Fibroblast of the aortic adventitia (primary cell): Measurements from ENCODE around the gene CELF4. TPM values are rescaled to one million over a fixed set of nuclear protein-coding genes. Genes with fewer than 3 reads are reported as not detected.

Source experiments
- DNase-seq: peaks from one replicate; pipeline ENCODE4 v3.0.0-alpha.2; 2010; ENCODE audit warnings: low read depth
- H3K4me3 ChIP-seq: 2 replicates; pipeline ENCODE4 v1.5.1; 2011; ENCODE audit warnings: low read depth, mild to moderate bottlenecking, control low read depth, low read length, moderate library complexity
- CTCF ChIP-seq: IDR thresholded peaks from 2 replicates; pipeline ENCODE4 v1.5.1; 2011; ENCODE audit warnings: mild to moderate bottlenecking, low read length, control low read depth, inconsistent platforms; ENCODE audit not compliant: insufficient read depth
- total RNA-seq: library from RNA; depleted of rRNA; stranded (reverse); fragments of >200 nt; gene quantifications from 2 replicates; pipeline ENCODE4 v1.2.3, GENCODE V29; 2012; ENCODE audit warnings: low replicate concordance

Gene CELF4
- total RNA-seq, 1 donor, result not detected

- H3K4me3 ChIP-seq, result no peak overlapping the region
- TF ChIP-seq CTCF, result no peak
- DNase-seq, result no peak
Observed at GRCh38 chr18:37451239-37451825, 114.3 kb downstream of the CELF4 start.

DNA sequence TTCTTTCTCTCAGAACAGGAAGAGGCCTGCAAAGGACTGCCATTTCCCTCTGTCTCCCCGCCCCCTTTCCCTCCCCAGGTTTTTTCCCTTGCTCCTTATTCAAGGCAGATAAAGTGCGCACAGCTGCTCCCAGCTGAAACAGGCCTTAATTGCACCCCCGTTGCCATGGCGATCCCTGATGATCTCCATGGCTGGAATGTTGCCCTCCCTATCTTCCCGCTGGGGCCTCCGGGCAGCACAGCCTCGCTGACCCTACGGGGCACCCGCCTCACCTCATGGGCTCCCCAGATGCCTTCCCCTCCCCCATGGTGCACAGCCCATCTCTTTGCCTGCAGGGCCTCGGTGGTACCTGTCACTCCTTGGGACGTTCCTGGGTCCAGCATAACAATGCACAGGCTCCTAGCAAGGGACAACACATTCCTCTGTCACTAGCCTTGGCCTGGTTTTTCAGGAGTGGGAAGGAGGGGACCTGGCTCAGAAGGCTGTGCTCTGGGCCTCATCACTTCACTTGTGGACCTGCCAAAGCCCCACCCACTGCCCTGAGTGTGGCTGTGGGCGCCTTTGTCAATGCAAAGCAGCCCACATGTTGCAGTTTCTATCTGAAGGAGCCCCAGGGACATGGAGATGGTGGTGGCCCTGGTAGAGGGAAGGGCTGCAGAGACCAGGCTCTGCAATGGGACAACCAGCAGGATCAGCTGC, 115.0 kb downstream of the CELF4 start:
- no peak for TF ChIP-seq CTCF
- no peak overlapping the region for H3K4me3 ChIP-seq
- DNase-seq, result no peak

GRCh38 chr18:37449618-37450017, 116.0 kb downstream of the CELF4 start:
- DNase-seq, result no peak
- no peak overlapping the region for H3K4me3 ChIP-seq
- no peak for TF ChIP-seq CTCF

- H3K4me3 ChIP-seq, result no peak overlapping the region
- no peak for TF ChIP-seq CTCF
- DNase-seq, result no peak
Observed at GRCh38 chr18:37448946-37449345, 116.7 kb downstream of the CELF4 start.

DNA sequence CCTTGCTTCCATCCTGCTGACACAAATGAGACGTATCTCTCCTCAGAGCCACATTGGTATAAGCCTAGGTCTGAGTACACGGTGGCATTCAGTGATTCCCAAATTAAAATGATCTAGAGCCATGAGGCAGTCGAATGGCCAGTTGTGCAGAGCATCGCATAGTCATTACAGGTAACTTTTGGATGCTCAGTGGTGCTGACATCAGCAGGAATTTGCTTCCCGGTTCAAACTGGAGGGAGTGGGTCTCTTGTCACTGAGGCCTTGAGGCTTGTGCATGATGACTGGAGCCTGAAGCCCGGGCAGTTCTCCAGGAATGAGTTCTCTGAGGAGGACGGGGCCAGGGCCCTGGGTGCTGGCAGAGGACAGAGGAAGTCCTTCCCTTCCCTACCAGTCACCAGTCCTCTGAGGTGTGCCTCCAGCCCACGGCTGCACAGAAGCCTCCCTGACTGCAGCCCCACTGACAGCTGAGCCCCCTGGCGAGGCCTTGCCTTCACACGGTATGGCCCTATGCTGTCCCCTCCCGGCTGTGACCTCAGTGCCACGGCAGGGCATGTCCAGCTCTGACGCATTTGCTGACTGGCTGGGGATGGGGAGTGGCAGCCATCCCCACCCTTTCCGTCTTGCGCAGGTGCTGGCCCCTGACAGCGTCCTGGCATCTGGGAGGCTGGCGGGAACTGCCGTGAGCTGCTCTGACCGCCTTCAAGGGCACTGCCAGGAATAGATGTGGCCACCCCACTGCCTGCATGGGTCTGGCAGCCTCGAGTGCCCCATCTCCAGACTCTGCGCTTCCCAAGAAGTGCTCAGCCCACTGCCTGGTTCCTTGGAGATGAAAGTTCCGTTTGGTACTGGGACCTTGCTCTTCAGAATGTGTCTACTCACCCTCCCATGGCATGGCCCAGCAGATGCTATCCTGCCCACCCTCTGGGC, 117.4 kb downstream of the CELF4 start:
- no peak for TF ChIP-seq CTCF
- DNase-seq, result no peak
- no peak overlapping the region for H3K4me3 ChIP-seq

- DNase-seq, result no peak
- no peak for TF ChIP-seq CTCF
- no peak overlapping the region for H3K4me3 ChIP-seq
Observed at GRCh38 chr18:37445836-37446235, 119.8 kb downstream of the CELF4 start.
